AG10803 (cell line): ENCODE data around the gene ARHGAP22.

ENCODE experiments used
- DNase-seq: peaks from one replicate; pipeline ENCODE4 v3.0.0; 2010; ENCODE audit warnings: low read depth
- H3K4me3 ChIP-seq: 2 replicates; pipeline ENCODE4 v1.5.1; 2011; ENCODE audit warnings: mild to moderate bottlenecking, low read length, control low read depth
- TF ChIP-seq, protein P1 (sequence below): conservative IDR thresholded peaks from 2 replicates; pipeline ENCODE4 v1.5.1; 2011; ENCODE audit warnings: mild to moderate bottlenecking, low read length, control low read depth, inconsistent platforms

The ARHGAP22 gene

GRCh38 chr10:48606530-48607355, 1.9 kb upstream of the ARHGAP22 start:
- DNase-seq = peak; percentile 97
- H3K4me3 ChIP-seq = no peak overlapping the region
- TF ChIP-seq, protein P1, sequence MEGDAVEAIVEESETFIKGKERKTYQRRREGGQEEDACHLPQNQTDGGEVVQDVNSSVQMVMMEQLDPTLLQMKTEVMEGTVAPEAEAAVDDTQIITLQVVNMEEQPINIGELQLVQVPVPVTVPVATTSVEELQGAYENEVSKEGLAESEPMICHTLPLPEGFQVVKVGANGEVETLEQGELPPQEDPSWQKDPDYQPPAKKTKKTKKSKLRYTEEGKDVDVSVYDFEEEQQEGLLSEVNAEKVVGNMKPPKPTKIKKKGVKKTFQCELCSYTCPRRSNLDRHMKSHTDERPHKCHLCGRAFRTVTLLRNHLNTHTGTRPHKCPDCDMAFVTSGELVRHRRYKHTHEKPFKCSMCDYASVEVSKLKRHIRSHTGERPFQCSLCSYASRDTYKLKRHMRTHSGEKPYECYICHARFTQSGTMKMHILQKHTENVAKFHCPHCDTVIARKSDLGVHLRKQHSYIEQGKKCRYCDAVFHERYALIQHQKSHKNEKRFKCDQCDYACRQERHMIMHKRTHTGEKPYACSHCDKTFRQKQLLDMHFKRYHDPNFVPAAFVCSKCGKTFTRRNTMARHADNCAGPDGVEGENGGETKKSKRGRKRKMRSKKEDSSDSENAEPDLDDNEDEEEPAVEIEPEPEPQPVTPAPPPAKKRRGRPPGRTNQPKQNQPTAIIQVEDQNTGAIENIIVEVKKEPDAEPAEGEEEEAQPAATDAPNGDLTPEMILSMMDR = no peak

GRCh38 chr10:48605786-48606529, 1.1 kb upstream of the ARHGAP22 start:
- TF ChIP-seq, protein P1 = no peak
- peak; percentile 49 for DNase-seq
- H3K4me3 ChIP-seq = no peak overlapping the region

DNA sequence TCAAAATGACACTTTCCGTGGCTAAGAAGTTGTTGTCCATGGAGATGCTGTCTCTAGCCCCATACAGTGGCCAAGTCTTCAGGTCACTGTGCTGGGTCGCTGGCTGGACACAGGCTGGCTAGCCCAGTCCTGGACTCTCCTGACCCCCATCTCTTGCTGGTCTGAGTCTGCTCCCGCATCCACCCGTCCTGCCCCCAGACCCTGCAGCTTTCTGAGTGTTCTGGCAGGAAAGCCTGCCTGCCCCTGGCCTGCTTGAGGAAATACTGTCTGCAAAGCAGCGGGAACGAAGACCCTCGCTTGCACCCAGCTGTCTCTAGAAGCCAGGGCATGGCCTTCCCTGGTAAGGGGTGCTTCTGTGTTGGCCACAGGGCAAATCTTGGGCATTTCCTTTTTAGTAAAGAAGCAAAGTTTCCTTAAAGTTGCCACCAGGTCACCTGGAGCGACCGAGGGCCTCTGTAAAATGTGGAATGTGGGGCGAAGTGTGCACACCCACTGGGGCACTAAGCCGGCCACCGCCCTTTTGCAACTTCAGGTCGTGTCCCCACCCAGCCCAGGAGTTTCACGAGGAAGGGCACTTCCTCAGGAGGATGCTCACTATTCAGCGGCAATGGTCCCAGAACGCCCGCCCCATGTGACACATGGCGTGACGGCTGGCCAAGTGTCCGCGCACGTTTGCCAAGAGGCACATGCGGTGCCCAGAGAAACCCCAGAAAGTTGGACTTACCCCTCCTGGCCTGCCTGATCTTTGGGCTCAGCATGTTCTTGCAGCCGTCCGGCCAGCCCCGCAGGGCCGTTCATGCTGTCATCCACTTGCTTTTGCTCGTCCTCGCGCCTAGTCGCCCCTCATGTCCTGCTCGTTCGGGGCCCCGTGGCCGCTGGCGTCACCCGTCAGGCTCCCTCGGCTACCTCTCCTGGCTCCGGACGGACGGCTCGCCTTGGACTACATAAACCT, 558 bp downstream of the ARHGAP22 start:
- TF ChIP-seq, protein P1 = no peak
- peak overlapping the region; percentile 86 for H3K4me3 ChIP-seq
- peak; percentile 20 for DNase-seq

DNA sequence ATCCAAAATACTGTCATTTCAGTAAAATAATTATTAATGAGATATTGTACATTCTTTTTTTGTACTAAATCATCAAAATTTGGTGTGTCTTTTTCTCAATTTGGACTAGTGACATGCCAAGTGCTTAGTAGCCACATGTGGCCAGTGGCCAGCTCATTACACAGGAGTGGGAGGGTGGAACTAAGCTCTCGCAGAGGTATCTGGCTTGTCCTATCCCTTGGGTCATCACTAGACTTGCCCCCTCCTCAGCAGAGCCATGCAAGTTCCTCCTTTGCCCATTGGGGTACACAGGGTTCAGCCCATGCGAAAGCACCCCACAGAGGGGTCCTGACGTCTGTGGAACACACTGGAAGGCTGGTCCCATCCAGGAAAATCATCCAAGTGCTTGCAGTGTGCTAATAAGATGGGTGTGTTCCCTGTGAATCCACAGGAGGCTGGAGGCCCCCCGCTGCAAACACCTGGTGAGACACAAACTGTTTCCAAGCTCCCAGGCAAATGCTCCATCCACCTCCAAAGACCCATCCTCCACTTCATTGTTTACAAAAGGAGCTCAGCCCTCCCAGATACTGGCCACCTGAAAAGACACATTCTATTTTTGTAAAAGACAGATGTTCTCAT, 1.3 kb downstream of the ARHGAP22 start:
- H3K4me3 ChIP-seq = peak overlapping the region; percentile 86
- DNase-seq = no peak
- TF ChIP-seq, protein P1 = no peak

GRCh38 chr10:48602401-48603135, 2.3 kb downstream of the ARHGAP22 start:
- TF ChIP-seq, protein P1 = no peak
- DNase-seq = peak; percentile 39
- peak overlapping the region; percentile 30 for H3K4me3 ChIP-seq

DNA sequence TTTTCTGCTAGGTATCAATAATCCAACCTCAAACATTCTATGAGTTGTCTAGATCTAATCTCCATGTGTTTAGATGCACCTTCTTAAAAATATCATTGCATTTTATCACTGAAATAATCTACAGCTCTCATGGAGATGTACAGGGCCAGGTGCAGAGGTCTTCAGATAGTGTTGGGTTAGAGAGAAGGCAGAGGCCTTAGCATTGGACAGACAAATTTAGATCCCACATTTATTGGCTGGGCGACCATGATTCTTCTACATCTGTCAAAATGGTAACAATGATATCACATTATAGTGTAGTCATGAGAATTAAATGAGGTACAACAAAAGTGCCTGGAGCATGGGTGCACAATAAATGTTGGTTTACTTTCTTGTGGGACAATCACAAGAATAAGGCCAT, 3.1 kb downstream of the ARHGAP22 start:
- no peak for DNase-seq
- TF ChIP-seq, protein P1 = no peak
- H3K4me3 ChIP-seq = no peak overlapping the region
